Measurements from ENCODE around the gene MKNK2.

MKNK2 gene

GRCh38 chr19:2077833-2078619 is 27.0 kb upstream of the MKNK2 start:
- no peak overlapping the region for H3K27ac ChIP-seq

GRCh38 chr19:2077398-2077797 is 26.4 kb upstream of the MKNK2 start:
- H3K27ac ChIP-seq = no peak overlapping the region
- TF ChIP-seq CTCF (conservative IDR thresholded peaks at IDR 0.05) = no peak

More at GRCh38 chr19:2077833-2078619, 27.0 kb upstream of the MKNK2 start:
- TF ChIP-seq CTCF (conservative IDR thresholded peaks at IDR 0.05) = no peak

GRCh38 chr19:2076526-2076944 is 25.5 kb upstream of the MKNK2 start:
- TF ChIP-seq CTCF (conservative IDR thresholded peaks at IDR 0.05) = no peak
- no peak overlapping the region for H3K27ac ChIP-seq

- TF ChIP-seq CTCF (conservative IDR thresholded peaks at IDR 0.05) = no peak
- H3K27ac ChIP-seq = no peak overlapping the region
These were observed 21.9 kb upstream of the MKNK2 start for GRCh38 chr19:2072757-2073551.

- no peak overlapping the region for H3K27ac ChIP-seq
- no peak for TF ChIP-seq CTCF (conservative IDR thresholded peaks at IDR 0.05)
These were observed 20.1 kb upstream of the MKNK2 start for GRCh38 chr19:2070986-2071673.

GRCh38 chr19:2070436-2070827 is 19.4 kb upstream of the MKNK2 start:
- H3K27ac ChIP-seq = no peak overlapping the region
- no peak for TF ChIP-seq CTCF (conservative IDR thresholded peaks at IDR 0.05)
